HT-29 (cell line): ENCODE results near the gene HEXD. TPM values are rescaled to one million over a fixed set of nuclear protein-coding genes. Genes with fewer than 3 reads are reported as not detected.

Experiments used
- DNase-seq: peaks from one replicate; pipeline ENCODE4 v3.0.0-alpha.2; 2015; ENCODE audit warnings: low spot score
- small RNA-seq: library from RNA; depleted of rRNA; stranded (forward); fragments of <200 nt; gene quantifications from one replicate; pipeline ENCODE3, GENCODE V24; 2014
- total RNA-seq: library from RNA; depleted of rRNA; stranded (reverse); fragments of >200 nt; shearing (Covaris generic); gene quantifications from 2 replicates; pipeline ENCODE4 v1.2.3, GENCODE V29; 2014; rRNA removed

Gene HEXD
- total RNA-seq, 1 experiment from 2014 or later: 25.8 TPM

- DNase-seq: peak; percentile 45
Observed at GRCh38 chr17:82489117-82489516, 71.0 kb downstream of the HEXD start.

GRCh38 chr17:82489851-82490511 lies 71.8 kb downstream of the HEXD start:
- DNase-seq: no peak

GRCh38 chr17:82490512-82491195 lies 72.5 kb downstream of the HEXD start:
- DNase-seq: no peak

- DNase-seq: no peak
Observed at GRCh38 chr17:82491196-82491530, 73.0 kb downstream of the HEXD start.

- DNase-seq: no peak
Observed at GRCh38 chr17:82491533-82491932, 73.4 kb downstream of the HEXD start.

Small RNAs within 50 kb of the gene (small RNA-seq; reads per million reads assigned to genes)
- gene RF00019: not detected

Other genes with a start within 250 kb of the HEXD start
- gene CCDC57, start 205.5 kb upstream of the HEXD start, total RNA-seq: 47.6 and 48.2 TPM in 2 replicates
- 132 and 156 TPM in 2 replicates for gene SLC16A3, start 189.3 kb upstream of the HEXD start, total RNA-seq
- 47.8 and 60.4 TPM in 2 replicates for gene CSNK1D, start 144.6 kb upstream of the HEXD start, total RNA-seq
- gene CD7, start 100.7 kb upstream of the HEXD start, total RNA-seq: not detected in 2 replicates
- gene SECTM1, start 84.6 kb upstream of the HEXD start, total RNA-seq: 2.9 and 3.2 TPM in 2 replicates
- gene TEX19, start 59.1 kb upstream of the HEXD start, total RNA-seq: 0.10 and 1.1 TPM in 2 replicates
- gene UTS2R, start 46.6 kb upstream of the HEXD start, total RNA-seq: not detected in 2 replicates
- 42.0 and 51.4 TPM in 2 replicates for gene OGFOD3, start 239 bp downstream of the HEXD start, total RNA-seq
- 72.3 and 89.5 TPM in 2 replicates for gene CYBC1, start 32.4 kb downstream of the HEXD start, total RNA-seq
- 30.5 and 35.0 TPM in 2 replicates for gene NARF, start 40.4 kb downstream of the HEXD start, total RNA-seq
- 52.8 and 58.1 TPM in 2 replicates for gene FOXK2, start 101.4 kb downstream of the HEXD start, total RNA-seq
- gene WDR45B, start 230.1 kb downstream of the HEXD start, total RNA-seq: 89.3 and 101 TPM in 2 replicates